ENCODE measurements around the gene PIGK. TPM values are rescaled to one million over a fixed set of nuclear protein-coding genes. Genes with fewer than 3 reads are reported as not detected.

Gene PIGK
- total RNA-seq, 2 donors from 2014 or later, result 21.4 to 27.1 TPM

DNA sequence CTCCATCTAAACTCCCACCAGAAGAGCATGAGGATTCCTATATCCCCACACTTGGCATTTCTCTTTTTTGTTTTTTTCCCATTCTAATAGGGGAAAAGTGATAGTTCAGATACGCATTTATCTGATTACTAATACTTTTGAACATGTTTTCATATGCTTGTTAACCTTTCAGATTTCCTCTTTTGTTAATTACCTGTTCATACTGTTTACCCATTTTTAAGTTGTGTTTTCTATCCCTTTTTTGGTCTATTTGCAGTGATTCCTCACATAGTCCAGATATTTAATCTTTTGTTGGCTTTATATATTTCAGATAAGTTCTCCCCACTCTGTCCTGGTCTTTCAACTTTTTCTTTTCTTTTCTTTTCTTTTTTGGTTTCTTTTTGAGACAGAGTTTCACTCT lies 13.6 kb upstream of the PIGK start:
- TF ChIP-seq, protein P1, sequence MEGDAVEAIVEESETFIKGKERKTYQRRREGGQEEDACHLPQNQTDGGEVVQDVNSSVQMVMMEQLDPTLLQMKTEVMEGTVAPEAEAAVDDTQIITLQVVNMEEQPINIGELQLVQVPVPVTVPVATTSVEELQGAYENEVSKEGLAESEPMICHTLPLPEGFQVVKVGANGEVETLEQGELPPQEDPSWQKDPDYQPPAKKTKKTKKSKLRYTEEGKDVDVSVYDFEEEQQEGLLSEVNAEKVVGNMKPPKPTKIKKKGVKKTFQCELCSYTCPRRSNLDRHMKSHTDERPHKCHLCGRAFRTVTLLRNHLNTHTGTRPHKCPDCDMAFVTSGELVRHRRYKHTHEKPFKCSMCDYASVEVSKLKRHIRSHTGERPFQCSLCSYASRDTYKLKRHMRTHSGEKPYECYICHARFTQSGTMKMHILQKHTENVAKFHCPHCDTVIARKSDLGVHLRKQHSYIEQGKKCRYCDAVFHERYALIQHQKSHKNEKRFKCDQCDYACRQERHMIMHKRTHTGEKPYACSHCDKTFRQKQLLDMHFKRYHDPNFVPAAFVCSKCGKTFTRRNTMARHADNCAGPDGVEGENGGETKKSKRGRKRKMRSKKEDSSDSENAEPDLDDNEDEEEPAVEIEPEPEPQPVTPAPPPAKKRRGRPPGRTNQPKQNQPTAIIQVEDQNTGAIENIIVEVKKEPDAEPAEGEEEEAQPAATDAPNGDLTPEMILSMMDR (IDR thresholded peaks at IDR 0.05), result no peak
- no peaks in the 10 kb centered on the region for H3K9me3 ChIP-seq
- no peak overlapping the region for H3K4me3 ChIP-seq
- intact Hi-C loops (cut with DNase I), result no loop called here
- no peaks in the 10 kb centered on the region for H3K27me3 ChIP-seq
- no peak overlapping the region for H3K9ac ChIP-seq (ENCODE audit: low read depth in 2 of 2, low read length in 2 of 2)
- no peak for DNase-seq
- no peaks in the 10 kb centered on the region for H3K4me1 ChIP-seq
- H3K36me3 ChIP-seq, result no peaks in the 10 kb centered on the region
- H3K27ac ChIP-seq, result no peak overlapping the region

DNA sequence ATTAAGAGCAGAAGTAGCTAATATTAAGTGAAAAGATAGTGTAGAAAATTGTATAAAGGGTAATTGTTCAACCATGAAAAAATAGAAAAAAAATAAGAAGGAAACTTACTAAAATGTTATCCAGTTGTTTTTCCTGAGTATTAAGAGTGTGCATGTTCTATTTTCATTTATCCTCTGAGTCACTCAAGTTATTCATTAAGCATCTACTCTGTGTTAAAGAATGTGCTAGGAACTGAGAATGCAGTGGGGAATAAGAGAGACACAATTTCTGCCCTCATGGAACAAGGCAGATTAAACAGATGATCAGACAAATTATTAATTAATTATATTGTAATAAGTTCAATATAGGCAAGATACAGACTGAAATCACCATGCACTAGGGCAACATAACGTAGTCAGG lies 10.8 kb upstream of the PIGK start:
- H3K36me3 ChIP-seq, result no peaks in the 10 kb centered on the region
- no peaks in the 10 kb centered on the region for H3K9me3 ChIP-seq
- H3K4me1 ChIP-seq, result no peaks in the 10 kb centered on the region
- TF ChIP-seq, protein P1 (IDR thresholded peaks at IDR 0.05), result no peak
- DNase-seq, result no peak
- intact Hi-C loops (cut with DNase I), result no loop called here
- no peak overlapping the region for H3K27ac ChIP-seq
- no peak overlapping the region for H3K9ac ChIP-seq (ENCODE audit: low read depth in 2 of 2, low read length in 2 of 2)
- H3K27me3 ChIP-seq, result no peaks in the 10 kb centered on the region
- no peak overlapping the region for H3K4me3 ChIP-seq

DNA sequence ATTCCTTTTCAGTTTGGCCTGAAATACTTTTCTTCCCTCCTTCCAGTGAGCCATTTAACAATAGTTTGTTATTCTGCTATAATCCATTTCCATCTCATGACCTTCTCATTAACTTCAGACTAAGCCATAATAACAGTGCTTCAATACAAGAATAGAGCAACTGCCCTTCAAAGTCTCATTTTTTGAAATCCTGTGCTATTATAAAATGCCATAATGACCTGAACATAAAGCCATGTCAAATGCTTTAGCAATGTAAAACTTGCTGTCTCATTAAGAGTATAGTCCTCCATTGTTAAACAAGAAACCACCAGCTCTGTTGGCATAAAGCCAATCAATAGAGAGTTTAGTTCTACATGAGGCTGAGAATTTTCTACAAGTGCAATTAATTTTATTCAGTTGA lies 9.6 kb upstream of the PIGK start:
- TF ChIP-seq, protein P1 (IDR thresholded peaks at IDR 0.05), result no peak
- Histone ChIP-seq H3K9ac (ENCODE audit: low read depth in 2 of 2, low read length in 2 of 2) (no peak overlapping the region), H3K36me3 (no peaks in the 10 kb centered on the region), H3K9me3 (no peaks in the 10 kb centered on the region), H3K27me3 (no peaks in the 10 kb centered on the region), H3K27ac (no peak overlapping the region), H3K4me1 (no peaks in the 10 kb centered on the region), H3K4me3 (no peak overlapping the region)
- no peak for DNase-seq
- intact Hi-C loops (cut with DNase I), result no loop called here

DNA sequence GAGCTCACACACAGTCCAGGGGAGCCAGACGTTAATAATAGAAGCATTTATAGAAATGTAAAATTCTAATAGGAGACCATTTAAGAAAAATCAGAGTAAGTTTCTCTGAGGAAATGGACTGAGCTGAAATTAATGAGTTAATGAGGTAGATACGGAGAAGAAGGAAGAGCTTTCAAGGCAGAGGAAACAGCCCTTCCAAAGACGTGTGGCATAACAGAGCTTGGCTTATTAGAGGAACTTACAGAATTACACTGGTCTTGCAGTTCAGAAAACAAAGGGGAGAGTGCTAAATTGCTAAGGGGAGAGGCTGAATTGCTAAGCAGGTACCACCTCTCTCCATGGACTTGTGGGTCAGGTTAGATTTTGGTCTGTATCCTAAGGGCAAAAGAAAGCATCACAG lies 8.2 kb upstream of the PIGK start:
- DNase-seq, result no peak
- Histone ChIP-seq H3K4me1 (no peaks in the 10 kb centered on the region), H3K9me3 (no peaks in the 10 kb centered on the region), H3K4me3 (no peak overlapping the region), H3K27ac (no peak overlapping the region), H3K36me3 (no peaks in the 10 kb centered on the region), H3K27me3 (no peaks in the 10 kb centered on the region), H3K9ac (ENCODE audit: low read depth in 2 of 2, low read length in 2 of 2) (no peak overlapping the region)
- intact Hi-C loops (cut with DNase I), result no loop called here
- TF ChIP-seq, protein P1 (IDR thresholded peaks at IDR 0.05), result no peak

DNA sequence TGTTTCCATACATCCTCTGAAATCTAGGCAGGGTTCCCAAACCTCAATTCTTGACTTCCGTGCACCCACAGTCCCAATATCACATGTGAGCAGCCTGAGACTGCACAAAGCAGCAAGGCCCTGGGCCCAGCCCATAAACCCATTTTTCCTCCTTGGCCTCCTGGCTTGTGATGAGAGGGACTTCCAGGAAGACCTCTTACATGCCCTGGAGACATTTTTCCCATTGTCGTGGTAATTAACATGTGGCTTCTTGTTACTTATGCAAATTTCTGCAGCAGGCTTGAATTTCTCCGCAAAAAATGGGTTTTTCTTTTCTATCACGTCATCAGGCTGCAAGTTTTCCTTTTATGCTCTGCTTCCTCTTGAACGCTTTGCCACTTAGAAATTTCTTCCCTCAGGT lies 3.3 kb upstream of the PIGK start:
- H3K4me3 ChIP-seq, result no peak overlapping the region
- TF ChIP-seq, protein P1 (IDR thresholded peaks at IDR 0.05), result no peak

More for the DNA sequence above, 3.3 kb upstream of the PIGK start:
- Histone ChIP-seq H3K36me3 (no peaks in the 10 kb centered on the region), H3K9me3 (no peaks in the 10 kb centered on the region), H3K27ac (no peak overlapping the region), H3K9ac (ENCODE audit: low read depth in 2 of 2, low read length in 2 of 2) (no peak overlapping the region), H3K27me3 (no peaks in the 10 kb centered on the region), H3K4me1 (peaks cover 7% of the 10 kb centered on the region)
- DNase-seq, result no peak
- intact Hi-C loops (cut with DNase I), result no loop called here

All from colonic mucosa (tissue), 4 donors.